Activated CD4-positive, alpha-beta T cell treated with anti-CD3 and anti-CD28 coated beads, Interleukin-2, amount 50 U/mL, for 48 hours (primary cell): ENCODE data around the gene CHCHD6.

Experiments used
- DNase-seq, 2 experiments: peaks; one replicate each; pipeline ENCODE4 v3.0.0-alpha.2; 2020

The CHCHD6 gene

GRCh38 chr3:126834596-126835471 is 130.8 kb downstream of the CHCHD6 start:
- no peak for DNase-seq

GRCh38 chr3:126835472-126836219 is 131.6 kb downstream of the CHCHD6 start:
- no peak for DNase-seq

DNA sequence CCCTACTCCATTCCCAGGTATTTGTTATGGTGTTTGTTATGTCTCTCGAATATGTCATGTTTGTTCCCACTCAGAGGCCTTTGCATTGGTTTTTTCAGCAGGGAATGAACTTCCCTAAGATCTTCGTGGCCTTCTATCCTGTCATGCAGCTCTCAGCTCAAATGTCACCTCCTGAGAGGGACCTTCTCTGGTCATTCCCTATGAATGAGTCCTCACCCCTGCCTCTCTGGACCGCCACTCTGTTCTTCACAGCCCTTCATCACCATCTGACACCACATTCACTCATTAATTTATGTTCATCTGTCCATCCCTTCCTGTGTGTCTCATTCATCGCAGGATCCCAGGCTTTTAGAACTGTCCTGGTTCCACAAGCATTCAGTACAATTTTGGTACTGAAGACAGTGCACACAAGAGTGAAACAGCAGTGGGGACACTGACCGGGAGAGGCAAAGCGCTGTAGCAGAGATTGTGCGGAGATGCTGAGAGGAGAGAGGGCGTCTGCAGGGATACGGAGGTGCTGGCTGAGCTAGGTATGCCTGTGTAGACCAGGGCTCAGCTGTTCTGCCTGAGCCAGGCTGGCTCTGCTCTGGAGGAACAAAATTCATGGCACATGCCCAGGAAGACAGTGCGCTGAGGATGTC is 132.3 kb downstream of the CHCHD6 start:
- DNase-seq: no peak

DNA sequence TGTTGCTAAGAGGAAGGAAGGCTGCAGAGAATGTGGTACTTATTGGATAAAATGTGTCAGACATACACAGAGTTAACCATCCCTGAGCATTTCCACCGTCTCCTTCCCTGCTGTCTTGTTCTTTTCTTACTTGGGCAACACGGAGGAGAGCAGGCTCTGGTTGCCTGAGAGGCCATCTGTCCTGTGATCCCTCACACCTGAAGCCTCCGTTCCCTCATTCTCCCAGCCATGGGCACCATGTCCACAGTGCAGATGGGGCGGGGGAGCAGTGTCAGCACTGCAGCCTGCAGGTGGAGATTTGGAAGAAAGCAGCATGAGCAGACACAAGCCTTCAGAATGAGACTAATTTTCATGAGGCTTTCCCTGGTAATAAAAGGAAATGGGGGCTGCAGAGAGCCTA is 133.7 kb downstream of the CHCHD6 start:
- DNase-seq: no peak

GRCh38 chr3:126845920-126846715 is 142.1 kb downstream of the CHCHD6 start:
- no peak for DNase-seq

- no peak for DNase-seq
Observed at GRCh38 chr3:126847061-126847460, 143.0 kb downstream of the CHCHD6 start.

DNA sequence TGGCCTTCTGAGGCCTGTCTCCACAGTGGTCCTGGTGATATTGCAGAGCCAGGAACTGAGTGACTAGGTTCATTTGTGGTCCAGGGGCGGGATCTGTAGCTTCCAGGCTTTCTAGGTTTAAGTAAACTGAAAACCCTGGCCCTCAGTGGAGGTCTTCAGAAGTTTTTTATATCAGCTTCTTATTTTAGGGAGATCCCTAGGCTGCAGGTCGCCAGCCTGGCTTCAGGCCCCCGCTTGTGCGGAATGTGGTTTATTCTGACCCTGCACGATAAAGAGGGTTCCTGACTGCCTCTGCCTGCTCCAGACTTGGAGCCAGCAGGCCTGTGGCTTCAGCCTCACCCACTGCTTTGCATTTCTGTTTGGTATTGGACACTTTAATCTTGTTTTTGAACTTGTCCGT is 145.0 kb downstream of the CHCHD6 start:
- DNase-seq: no peak

- DNase-seq: no peak
Observed at GRCh38 chr3:126849768-126850167, 145.7 kb downstream of the CHCHD6 start.

GRCh38 chr3:126850370-126851085 is 146.5 kb downstream of the CHCHD6 start:
- no peak for DNase-seq

DNA sequence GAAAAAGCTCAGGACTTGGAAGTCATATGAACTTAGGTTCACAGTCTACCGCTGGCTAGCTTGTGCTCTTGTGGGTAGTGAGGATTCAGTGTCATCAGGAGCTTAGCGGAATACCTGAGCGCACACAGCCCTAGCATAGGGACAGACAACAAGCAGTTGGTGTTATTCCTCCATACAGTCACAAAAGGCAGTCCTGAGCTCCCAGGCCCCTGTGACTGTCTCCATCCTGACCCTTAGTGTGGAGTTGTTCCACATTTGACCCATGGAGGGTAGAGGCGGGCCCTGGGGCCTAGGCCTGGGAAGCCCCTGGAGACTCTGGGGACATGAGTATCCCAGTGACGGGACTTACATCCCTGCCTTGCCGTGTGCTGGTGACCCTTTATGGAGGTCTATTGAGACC is 147.3 kb downstream of the CHCHD6 start:
- DNase-seq: no peak

DNA sequence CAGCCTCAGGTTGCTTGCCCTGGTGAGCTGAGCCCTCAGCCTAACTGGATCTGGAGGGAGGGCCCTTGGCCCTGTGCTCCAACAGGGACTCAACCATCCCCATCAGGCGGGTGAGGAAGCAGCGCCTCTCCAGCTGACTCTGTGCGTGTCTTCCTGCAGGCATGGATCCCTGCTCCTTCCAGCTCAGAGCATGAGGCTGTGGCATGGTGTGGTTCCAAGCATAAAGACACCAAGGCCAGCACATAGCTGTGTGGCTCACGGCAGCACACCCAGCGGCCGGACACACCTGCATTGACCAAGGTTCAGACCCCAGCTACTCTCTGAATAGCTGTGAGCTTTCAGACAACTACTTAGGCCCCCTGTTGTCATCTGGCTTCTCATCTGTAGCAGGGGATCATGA is 147.9 kb downstream of the CHCHD6 start:
- DNase-seq: no peak

DNA sequence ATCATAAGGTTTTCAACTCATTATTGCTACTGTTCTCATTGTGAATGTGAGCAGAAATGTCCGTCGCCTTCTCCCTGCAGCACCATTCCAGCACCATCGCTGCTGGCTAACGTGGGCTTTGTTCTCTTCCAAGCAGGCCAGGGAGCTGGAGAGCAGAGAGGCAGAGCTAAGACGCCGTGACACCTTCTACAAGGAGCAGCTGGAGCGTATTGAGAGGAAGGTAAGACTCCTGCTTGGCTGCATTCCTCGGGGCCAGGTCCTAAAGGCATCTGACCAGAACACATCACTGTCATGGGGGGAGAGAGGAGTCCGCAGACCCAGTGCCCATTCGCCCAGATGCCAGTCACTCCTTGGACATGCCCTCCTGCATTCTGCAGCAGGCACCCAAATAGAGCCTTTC is 148.5 kb downstream of the CHCHD6 start:
- DNase-seq: no peak

DNA sequence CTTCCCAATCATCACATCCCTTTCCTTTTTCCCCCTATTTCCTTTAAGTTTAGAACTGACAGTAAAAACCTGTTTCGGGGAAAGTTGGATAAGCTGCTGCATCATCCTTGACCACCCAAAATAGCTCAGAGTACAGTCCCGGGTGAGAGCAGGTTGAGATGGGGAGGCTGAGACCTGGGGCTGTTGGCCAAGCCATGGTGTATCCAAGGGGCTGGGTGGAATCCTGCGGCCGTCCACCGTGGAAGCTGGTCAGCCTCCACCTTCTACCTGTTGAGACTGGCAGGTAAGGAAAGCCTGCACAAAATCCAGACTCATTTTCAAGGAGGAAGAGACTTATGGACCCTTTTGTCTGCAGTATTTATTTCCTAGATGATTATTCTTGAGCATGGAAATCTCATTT is 150.6 kb downstream of the CHCHD6 start:
- DNase-seq: no peak

GRCh38 chr3:126855374-126855773 is 151.3 kb downstream of the CHCHD6 start:
- no peak for DNase-seq

- no peak for DNase-seq
Observed at GRCh38 chr3:126857928-126858327, 153.9 kb downstream of the CHCHD6 start.

- DNase-seq: no peak
Observed at GRCh38 chr3:126858401-126858800, 154.4 kb downstream of the CHCHD6 start.

- DNase-seq: no peak
Observed at GRCh38 chr3:126858887-126859286, 154.8 kb downstream of the CHCHD6 start.

- no peak for DNase-seq
Observed at GRCh38 chr3:126859415-126860246, 155.6 kb downstream of the CHCHD6 start.

- DNase-seq: no peak
Observed at GRCh38 chr3:126865736-126866135, 161.7 kb downstream of the CHCHD6 start.

GRCh38 chr3:126866175-126866759 is 162.2 kb downstream of the CHCHD6 start:
- DNase-seq: no peak
